GM21576 (cell line): ENCODE measurements around the gene SLC25A12.

Source experiments
- ATAC-seq: cut with Tn5 transposase; IDR thresholded peaks from one replicate; pipeline ENCODE4 v1.9.1; 2021; ENCODE audit warnings: mild to moderate bottlenecking, moderate library complexity; ENCODE audit not compliant: unreplicated experiment

Gene SLC25A12

GRCh38 chr2:171889808-171890207 lies 4.2 kb downstream of the SLC25A12 start:
- ATAC-seq, result no peak

GRCh38 chr2:171889333-171889732 lies 4.7 kb downstream of the SLC25A12 start:
- ATAC-seq, result no peak

GRCh38 chr2:171883275-171883893 lies 10.7 kb downstream of the SLC25A12 start:
- ATAC-seq, result no peak

GRCh38 chr2:171882089-171882769 lies 11.8 kb downstream of the SLC25A12 start:
- ATAC-seq, result peak; percentile 62

DNA sequence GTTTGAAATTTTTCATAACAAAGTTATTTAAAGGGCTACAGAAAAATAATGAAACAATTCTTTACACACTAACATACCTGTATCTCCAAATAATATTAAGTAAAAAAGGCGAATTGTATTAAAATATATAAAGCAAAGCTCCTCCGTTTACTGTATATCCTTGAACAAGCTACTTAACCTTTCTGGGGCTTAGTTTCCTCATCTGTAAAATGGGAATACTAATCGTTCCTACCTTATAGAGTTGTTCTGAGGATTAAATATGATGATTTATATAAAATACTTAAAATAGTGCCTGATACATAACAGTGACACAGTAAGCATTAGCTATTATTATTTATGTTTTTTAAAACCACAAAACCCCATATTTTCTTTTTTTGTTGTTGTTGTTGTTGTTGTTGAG lies 13.3 kb downstream of the SLC25A12 start:
- ATAC-seq, result no peak

GRCh38 chr2:171879865-171880264 lies 14.2 kb downstream of the SLC25A12 start:
- no peak for ATAC-seq

DNA sequence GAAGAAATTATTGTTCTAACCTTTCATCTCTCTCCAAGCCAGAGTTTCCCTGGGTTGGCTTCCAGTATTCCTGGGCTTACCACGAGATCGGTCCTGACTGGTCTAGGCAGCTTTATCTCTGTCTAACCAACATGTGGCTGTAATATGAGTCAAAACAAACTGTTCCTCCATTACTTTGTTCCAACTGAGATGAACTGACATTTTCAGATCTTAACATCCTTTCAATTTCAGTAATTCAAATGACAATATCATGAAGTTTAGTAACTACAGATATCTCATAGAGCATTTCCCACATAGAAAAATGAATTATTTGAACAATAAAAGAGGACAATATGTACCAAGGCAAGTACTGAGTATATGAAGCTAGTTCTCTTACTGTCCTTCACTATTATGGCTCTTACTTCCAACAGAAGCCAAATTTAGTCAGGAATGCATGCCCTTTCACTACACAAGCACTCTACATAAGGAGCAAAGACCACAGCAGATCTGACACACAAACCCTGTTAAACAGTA lies 15.5 kb downstream of the SLC25A12 start:
- no peak for ATAC-seq

DNA sequence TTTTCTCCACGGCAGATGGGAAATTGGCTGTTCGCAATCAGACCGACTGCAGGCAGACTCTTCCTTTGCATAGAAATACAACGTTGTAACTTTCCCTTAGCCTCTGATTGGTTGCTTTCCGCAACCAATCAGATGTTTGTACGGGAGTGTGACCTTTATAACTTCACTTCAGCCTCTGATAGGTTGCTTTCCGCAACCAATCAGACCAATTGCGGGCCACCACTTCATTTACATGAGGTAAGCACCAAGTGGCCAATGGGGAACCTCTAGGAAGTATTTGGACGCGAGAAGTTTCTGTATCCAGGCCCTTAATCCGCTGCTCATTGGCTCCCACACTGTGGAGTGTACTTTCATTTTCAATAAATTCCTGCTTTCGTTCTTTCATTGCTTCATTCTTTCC lies 19.1 kb downstream of the SLC25A12 start:
- no peak for ATAC-seq

DNA sequence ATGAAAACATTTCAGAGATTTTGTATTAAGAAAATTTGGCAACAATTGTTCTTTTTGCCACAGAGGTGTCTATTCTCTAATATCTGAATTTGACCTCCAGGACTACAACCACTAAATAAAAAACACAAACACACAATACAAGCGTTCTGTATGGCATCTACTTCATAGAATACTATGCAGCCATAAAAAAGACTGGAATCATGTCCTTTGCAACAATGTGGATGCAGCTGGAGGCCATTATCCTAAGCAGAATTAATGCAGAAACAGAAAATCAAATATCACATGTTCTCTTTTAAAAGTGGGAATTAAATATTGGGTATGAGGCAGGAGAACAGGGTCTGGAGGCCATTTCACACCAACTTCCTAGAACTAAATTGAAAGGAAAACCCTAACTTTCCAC lies 19.5 kb downstream of the SLC25A12 start:
- ATAC-seq, result no peak

DNA sequence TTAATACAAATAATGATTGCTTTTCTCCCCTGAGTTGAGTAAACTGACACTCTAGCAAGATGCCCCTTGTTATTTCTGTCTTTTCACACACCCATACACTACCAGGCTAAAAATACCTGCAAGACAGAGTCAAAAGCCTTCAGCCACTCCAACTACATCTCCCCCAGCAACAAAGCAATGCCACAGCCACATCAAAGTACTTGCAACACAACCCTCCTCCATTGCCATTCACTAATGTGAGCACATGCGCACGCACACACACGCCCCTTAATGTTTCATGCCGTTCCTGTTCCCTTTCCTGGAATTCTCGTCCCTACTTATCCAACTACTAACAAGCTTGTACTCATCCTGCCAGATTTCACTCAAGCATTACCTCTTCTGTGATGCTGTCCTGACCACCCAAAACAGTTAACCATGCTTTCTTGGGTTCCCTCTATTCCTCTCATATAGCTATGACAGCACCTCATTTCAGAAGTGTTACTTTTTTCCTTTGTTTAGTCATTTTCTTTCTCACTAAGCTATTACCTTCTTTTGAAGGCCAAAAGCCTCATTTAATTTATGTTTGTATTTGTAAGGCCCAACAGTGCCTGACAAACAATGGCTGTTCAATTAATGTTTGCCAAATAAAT lies 29.6 kb downstream of the SLC25A12 start:
- ATAC-seq, result no peak

- ATAC-seq, result no peak
Observed at GRCh38 chr2:171862501-171862900, 31.5 kb downstream of the SLC25A12 start.

DNA sequence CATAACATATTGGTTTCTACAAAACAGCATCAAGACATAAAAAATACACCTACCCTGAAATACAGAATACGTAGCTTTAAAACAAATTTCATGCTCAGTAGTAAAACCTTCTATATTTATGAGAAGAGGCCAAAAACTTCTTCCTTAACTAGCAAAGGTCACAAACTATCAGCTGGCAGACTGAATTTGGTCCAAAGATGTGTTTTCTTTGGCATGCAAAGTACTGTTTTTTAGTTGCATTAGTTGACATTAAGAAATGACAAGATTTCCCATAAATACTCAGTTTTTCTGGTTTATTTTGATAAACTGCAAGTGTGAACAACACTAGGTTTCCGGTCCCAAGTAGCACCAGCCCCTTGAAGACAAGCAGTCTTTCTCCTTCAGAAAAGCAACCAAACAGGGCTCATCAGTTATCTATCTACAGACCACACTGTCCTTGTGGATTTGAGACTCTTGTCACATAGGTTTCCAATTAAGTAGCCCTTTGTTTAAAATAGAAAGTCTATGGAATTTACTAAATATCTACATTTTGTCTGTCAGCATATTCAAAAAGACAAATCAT lies 35.6 kb downstream of the SLC25A12 start:
- no peak for ATAC-seq

- ATAC-seq, result no peak
Observed at GRCh38 chr2:171855401-171855800, 38.6 kb downstream of the SLC25A12 start.

- no peak for ATAC-seq
Observed at GRCh38 chr2:171852366-171852888, 41.6 kb downstream of the SLC25A12 start.

DNA sequence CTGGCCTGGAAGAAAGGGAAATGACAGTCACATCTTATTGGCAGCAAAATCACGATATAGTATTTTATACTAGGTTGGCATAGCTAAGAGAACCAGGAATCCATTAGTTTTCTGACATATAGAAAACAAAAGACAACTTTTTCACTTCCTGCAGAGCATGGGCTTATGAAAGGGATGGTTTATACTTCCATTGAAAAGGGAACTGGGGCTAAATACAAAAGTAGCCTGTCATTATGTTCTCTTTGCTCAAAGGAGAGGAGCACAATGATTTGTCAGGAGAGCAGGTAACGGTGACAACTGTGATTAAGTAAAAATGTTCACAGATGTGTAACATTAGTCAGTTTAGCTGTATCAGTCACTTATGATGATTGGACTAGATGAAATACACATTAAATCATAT lies 46.4 kb downstream of the SLC25A12 start:
- no peak for ATAC-seq

DNA sequence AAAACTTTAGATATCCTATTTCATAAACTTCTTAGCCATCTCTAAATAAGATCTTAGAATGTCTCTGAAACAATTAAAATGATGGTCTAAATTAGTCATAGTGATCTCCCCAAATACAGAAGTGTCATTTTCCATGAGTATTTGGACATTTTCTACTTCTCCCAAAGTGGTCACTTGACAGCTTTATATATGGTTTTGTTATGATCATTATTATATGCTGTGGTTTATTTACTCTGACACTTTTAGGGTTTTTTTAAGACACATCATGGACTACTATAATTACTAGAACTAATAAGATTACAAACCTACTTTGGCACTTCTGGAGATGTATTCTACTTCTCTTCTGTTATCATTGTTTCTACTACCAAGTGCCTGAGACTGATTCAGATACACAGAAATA lies 47.1 kb downstream of the SLC25A12 start:
- ATAC-seq, result no peak

- no peak for ATAC-seq
Observed at GRCh38 chr2:171841996-171842395, 52.0 kb downstream of the SLC25A12 start.

DNA sequence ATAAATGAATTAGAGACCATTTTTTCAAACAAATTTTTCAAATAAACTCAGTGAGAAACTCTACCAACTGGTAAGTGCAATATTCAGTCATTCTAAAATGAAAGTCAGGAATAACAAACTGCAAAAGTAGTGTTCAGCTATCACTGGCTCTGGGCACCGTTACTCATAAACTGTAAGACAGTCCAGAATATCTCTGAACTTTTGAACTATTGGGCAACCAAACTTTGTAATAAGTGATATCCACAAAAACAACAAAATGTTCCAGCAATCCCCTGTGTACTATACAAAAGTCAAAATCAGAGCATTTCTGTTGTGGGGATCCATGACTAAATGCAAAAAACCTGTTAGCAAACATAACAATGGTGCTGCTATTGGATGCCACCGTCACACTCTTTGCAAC lies 56.3 kb downstream of the SLC25A12 start:
- no peak for ATAC-seq

- ATAC-seq, result no peak
Observed at GRCh38 chr2:171836146-171836910, 57.7 kb downstream of the SLC25A12 start.

DNA sequence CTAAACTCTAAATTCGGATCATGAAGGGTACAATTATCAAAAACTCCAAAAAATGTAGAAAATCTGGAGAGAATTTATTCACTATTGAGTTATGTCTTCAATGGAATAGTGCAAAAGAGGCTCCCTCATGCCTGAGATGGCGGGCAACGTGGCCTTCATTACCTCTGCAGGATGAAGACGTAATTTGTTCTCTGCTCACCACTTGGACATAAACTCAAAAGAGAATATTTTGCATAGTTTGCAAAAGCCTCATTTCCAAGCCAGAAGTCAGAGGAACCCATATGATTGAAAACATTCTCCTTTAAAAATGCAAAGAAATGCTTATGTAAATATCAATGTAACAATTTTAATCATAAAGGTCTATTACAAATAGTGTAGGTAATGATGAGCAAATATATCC lies 58.7 kb downstream of the SLC25A12 start:
- no peak for ATAC-seq

GRCh38 chr2:171834286-171834685 lies 59.8 kb downstream of the SLC25A12 start:
- no peak for ATAC-seq
